Left hindlimb (tissue), 1 donor: ENCODE measurements around the gene MANF.

Experiments used
- DNase-seq: peaks from one replicate; pipeline ENCODE4 v3.0.0-alpha.2; 2018

Gene MANF

GRCh38 chr3:51390246-51391074 is 5.4 kb downstream of the MANF start:
- no peak for DNase-seq

- peak; percentile 98 for DNase-seq
Observed at GRCh38 chr3:51391075-51391565, 6.0 kb downstream of the MANF start, which contains the start of gene RBM15B. Gene RBM15B, plus strand, starts transcription at chr3:51391285. Its CDS starts 115 bp downstream, at chr3:51391400.

GRCh38 chr3:51391566-51392354 is 6.7 kb downstream of the MANF start:
- no peak for DNase-seq

GRCh38 chr3:51392355-51393133 is 7.5 kb downstream of the MANF start:
- no peak for DNase-seq

- DNase-seq: no peak
Observed at GRCh38 chr3:51393134-51393495, 8.0 kb downstream of the MANF start.

- DNase-seq: no peak
Observed at GRCh38 chr3:51393564-51393963, 8.5 kb downstream of the MANF start.

GRCh38 chr3:51394541-51394940 is 9.4 kb downstream of the MANF start:
- no peak for DNase-seq

GRCh38 chr3:51395493-51396213 is 10.6 kb downstream of the MANF start:
- DNase-seq: no peak

GRCh38 chr3:51396401-51396800 is 11.3 kb downstream of the MANF start:
- DNase-seq: no peak

GRCh38 chr3:51397392-51397791 is 12.3 kb downstream of the MANF start:
- DNase-seq: no peak

GRCh38 chr3:51398595-51399310 is 13.7 kb downstream of the MANF start:
- DNase-seq: no peak

- no peak for DNase-seq
Observed at GRCh38 chr3:51400166-51400565, 15.1 kb downstream of the MANF start.

- DNase-seq: no peak
Observed at GRCh38 chr3:51401735-51402134, 16.6 kb downstream of the MANF start.

GRCh38 chr3:51403675-51404074 is 18.6 kb downstream of the MANF start:
- DNase-seq: no peak

- no peak for DNase-seq
Observed at GRCh38 chr3:51408021-51408420, 22.9 kb downstream of the MANF start.

GRCh38 chr3:51408813-51409212 is 23.7 kb downstream of the MANF start:
- DNase-seq: no peak

GRCh38 chr3:51422211-51422610 is 37.1 kb downstream of the MANF start:
- DNase-seq: no peak

GRCh38 chr3:51426921-51427320 is 41.8 kb downstream of the MANF start:
- DNase-seq: no peak

GRCh38 chr3:51429138-51429537 is 44.0 kb downstream of the MANF start:
- no peak for DNase-seq

- no peak for DNase-seq
Observed at GRCh38 chr3:51434110-51434509, 49.0 kb downstream of the MANF start.

GRCh38 chr3:51434746-51435327 is 49.7 kb downstream of the MANF start:
- DNase-seq: no peak
